Measurements from ENCODE around the gene RBPMS2.

The RBPMS2 gene

GRCh38 chr15:64690008-64690407 lies 85.4 kb downstream of the RBPMS2 start:
- DNase-seq, result no peak

All from suppressor macrophage treated with lipopolysaccharide for 1 hour (primary cell).